Osteoblast (primary cell): Measurements from ENCODE around the gene DNAJB13. TPM values are rescaled to one million over a fixed set of nuclear protein-coding genes. Genes with fewer than 3 reads are reported as not detected.

ENCODE experiments used
- DNase-seq: peaks from one replicate; pipeline ENCODE4 v3.0.0; 2011; ENCODE audit warnings: low spot score, mixed read lengths; ENCODE audit not compliant: insufficient read length; ENCODE audit errors: missing footprints
- H2AFZ ChIP-seq: 2 replicates; pipeline ENCODE4 v1.6.0; 2011; ENCODE audit warnings: mild to moderate bottlenecking, low read length
- H3K27ac ChIP-seq: 2 replicates; pipeline ENCODE4 v1.5.1; 2011; ENCODE audit warnings: mild to moderate bottlenecking, low read depth, low read length, moderate library complexity
- H3K27me3 ChIP-seq: 2 replicates; pipeline ENCODE4 v1.6.0; 2012; ENCODE audit warnings: mild to moderate bottlenecking, control low read depth, inconsistent platforms, low read length, moderate library complexity; ENCODE audit not compliant: insufficient read depth
- H3K36me3 ChIP-seq: 2 replicates; pipeline ENCODE4 v1.5.1; 2011; ENCODE audit warnings: mild to moderate bottlenecking, low read length, control low read depth, moderate library complexity; ENCODE audit not compliant: insufficient read depth
- H3K4me1 ChIP-seq: 2 replicates; pipeline ENCODE4 v1.5.1; 2011; ENCODE audit warnings: mild to moderate bottlenecking, low read length, control low read depth, moderate library complexity; ENCODE audit not compliant: insufficient read depth
- H3K4me2 ChIP-seq: 2 replicates; pipeline ENCODE4 v1.6.0; 2011; ENCODE audit warnings: mild to moderate bottlenecking, low read length; ENCODE audit not compliant: insufficient read depth
- H3K4me3 ChIP-seq: fragments of 200-600 bp; sonication (generic); 3 replicates; pipeline ENCODE4 v1.5.1; 2012; ENCODE audit warnings: mild to moderate bottlenecking, low read length, inconsistent platforms; ENCODE audit not compliant: insufficient read depth
- H3K79me2 ChIP-seq: 2 replicates; pipeline ENCODE4 v1.6.0; 2012; ENCODE audit warnings: mild to moderate bottlenecking, low read length, control low read depth, inconsistent platforms; ENCODE audit not compliant: insufficient read depth
- H3K9me3 ChIP-seq: 2 replicates; pipeline ENCODE4 v1.5.1; 2011; ENCODE audit warnings: low read depth, low read length, control low read depth
- H4K20me1 ChIP-seq: 2 replicates; pipeline ENCODE4 v1.6.0; 2012; ENCODE audit warnings: mild to moderate bottlenecking, low read length, control low read depth; ENCODE audit not compliant: insufficient read depth
- total RNA-seq: library from RNA; depleted of rRNA; stranded (reverse); fragments of >200 nt; gene quantifications from 2 replicates; pipeline ENCODE4 v1.2.3, GENCODE V29; 2012
- TF ChIP-seq, protein P1 (sequence below): IDR thresholded peaks from 2 replicates; pipeline ENCODE4 v1.5.1; 2011; ENCODE audit warnings: mild to moderate bottlenecking, low read depth, low read length, moderate library complexity; ENCODE audit errors: extremely low read depth

Gene DNAJB13
- total RNA-seq, 1 donor, result not detected

DNA sequence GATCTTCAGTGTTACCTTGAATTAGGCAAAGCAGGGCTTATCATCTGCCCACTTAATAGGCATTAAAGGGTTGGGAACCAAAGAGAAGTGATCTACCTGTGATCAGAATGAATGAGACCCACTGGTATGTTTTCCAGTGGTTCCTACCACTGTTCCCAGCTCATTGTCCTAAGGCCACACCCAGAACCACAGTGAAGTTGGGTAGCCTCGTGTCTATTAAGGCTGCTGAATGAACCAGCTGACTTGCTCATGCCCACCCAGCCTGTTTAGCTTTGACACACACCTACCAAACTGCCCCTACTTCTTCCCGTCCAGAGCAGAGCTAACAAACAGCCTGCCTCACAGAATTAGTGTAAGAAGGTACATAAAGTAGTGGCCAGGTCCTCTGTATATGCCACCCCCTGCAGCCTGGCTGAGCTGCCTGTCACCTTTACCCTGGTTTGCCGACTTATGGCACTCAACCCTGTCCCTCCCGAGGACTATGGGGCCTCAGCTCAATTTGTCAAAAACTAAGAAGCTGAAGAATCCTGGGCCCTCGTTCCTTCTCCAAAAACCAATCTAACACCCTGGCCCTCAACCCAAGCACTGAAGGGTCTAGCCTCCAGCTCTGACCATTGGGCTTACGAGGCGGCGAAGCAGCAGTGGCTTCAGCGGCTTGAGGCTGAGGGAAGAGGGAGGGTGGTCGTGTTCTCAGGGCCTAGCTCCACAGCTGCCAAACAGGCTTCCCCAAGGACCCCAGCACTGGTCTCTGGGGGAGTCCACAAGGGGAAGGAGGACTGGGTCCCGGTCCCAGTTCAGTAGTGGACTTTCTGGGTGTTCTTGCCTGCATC is 22.0 kb downstream of the DNAJB13 start:
- H3K9me3 ChIP-seq, result no peaks in the 10 kb centered on the region
- no peaks in the 10 kb centered on the region for H3K27me3 ChIP-seq
- no peak overlapping the region for H2AFZ ChIP-seq
- H3K27ac ChIP-seq, result no peak overlapping the region
- no peak overlapping the region for H3K4me3 ChIP-seq
- H4K20me1 ChIP-seq, result no peaks in the 10 kb centered on the region
- DNase-seq, result no peak
- H3K4me2 ChIP-seq, result no peak overlapping the region
- H3K4me1 ChIP-seq, result no peaks in the 10 kb centered on the region
- H3K79me2 ChIP-seq, result no peaks in the 10 kb centered on the region
- H3K36me3 ChIP-seq, result no peaks in the 10 kb centered on the region
- TF ChIP-seq, protein P1, sequence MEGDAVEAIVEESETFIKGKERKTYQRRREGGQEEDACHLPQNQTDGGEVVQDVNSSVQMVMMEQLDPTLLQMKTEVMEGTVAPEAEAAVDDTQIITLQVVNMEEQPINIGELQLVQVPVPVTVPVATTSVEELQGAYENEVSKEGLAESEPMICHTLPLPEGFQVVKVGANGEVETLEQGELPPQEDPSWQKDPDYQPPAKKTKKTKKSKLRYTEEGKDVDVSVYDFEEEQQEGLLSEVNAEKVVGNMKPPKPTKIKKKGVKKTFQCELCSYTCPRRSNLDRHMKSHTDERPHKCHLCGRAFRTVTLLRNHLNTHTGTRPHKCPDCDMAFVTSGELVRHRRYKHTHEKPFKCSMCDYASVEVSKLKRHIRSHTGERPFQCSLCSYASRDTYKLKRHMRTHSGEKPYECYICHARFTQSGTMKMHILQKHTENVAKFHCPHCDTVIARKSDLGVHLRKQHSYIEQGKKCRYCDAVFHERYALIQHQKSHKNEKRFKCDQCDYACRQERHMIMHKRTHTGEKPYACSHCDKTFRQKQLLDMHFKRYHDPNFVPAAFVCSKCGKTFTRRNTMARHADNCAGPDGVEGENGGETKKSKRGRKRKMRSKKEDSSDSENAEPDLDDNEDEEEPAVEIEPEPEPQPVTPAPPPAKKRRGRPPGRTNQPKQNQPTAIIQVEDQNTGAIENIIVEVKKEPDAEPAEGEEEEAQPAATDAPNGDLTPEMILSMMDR, result no peak

DNA sequence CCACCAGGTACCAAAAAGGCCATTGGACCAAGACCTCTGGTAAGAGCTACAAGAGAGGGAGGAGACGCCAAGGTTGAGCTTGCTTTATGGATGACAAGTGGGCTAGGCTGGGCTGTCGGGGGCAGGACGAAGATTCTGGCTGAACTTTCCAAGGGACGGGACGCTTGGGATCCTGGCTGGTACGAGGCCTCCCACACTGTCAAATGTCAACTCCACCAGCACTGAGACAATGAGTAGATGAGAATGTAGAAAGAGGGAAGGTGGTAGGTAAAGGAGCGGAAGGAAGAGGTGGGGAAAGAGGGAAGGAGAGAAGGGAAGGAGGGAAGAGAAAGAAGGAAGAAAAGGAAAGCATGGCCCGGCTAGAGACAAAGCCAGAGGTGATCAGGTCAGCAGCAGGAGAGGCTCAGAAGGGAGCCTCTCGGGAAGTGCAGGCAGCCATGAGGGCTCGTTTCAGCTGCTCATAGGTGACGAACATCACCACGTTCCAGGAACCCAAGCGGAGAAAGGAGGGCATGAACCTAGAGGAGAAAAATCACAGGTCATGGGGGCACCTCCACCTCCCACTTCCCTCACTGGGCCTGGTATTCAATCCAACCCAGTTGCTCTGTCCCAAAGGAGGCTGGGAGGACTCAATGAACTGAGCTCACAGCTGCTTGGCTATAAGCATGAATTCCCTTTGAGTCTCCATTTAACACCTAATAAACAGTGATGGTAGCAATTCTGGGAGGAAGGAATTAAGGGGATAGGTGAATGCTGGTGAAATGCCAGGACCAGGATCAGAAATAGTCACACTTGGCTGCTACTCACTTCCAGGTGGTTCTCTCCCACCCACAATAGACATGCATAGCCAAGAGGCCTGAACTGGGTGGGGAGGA is 24.0 kb downstream of the DNAJB13 start:
- no peaks in the 10 kb centered on the region for H3K4me1 ChIP-seq
- no peak overlapping the region for H2AFZ ChIP-seq
- no peaks in the 10 kb centered on the region for H3K36me3 ChIP-seq
- H3K27ac ChIP-seq, result no peak overlapping the region
- TF ChIP-seq, protein P1, result no peak
- no peaks in the 10 kb centered on the region for H3K79me2 ChIP-seq
- no peak overlapping the region for H3K4me3 ChIP-seq
- no peak for DNase-seq
- H3K9me3 ChIP-seq, result no peaks in the 10 kb centered on the region
- no peak overlapping the region for H3K4me2 ChIP-seq
- H3K27me3 ChIP-seq, result no peaks in the 10 kb centered on the region
- H4K20me1 ChIP-seq, result no peaks in the 10 kb centered on the region

DNA sequence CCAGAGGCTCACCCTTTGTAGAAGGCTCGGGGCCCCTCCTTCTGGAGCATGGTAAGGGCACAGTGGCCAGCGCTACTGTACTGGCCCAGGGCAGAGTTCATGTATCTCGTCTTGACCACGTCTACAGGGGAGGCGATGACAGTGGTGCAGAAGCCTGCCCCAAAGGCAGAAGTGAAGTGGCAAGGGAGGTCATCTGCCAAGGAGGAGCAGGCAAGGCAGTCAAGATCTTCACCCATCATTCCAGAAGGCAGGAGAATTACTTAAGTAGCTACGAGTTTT is 24.6 kb downstream of the DNAJB13 start:
- Histone ChIP-seq H3K79me2 (no peaks in the 10 kb centered on the region), H4K20me1 (no peaks in the 10 kb centered on the region), H3K9me3 (no peaks in the 10 kb centered on the region), H3K36me3 (no peaks in the 10 kb centered on the region), H3K4me2 (no peak overlapping the region), H3K27ac (no peak overlapping the region), H3K27me3 (no peaks in the 10 kb centered on the region), H2AFZ (no peak overlapping the region), H3K4me1 (no peaks in the 10 kb centered on the region), H3K4me3 (no peak overlapping the region)
- TF ChIP-seq, protein P1, result no peak
- no peak for DNase-seq
